ENCODE measurements around the gene EEF1A2. TPM values are rescaled to one million over a fixed set of nuclear protein-coding genes. Genes with fewer than 3 reads are reported as not detected.
"Not testable (repeated sequence)": the region's sequence is repeated elsewhere in the genome, so short reads cannot be mapped to it uniquely, and the experiment has no call there.

The EEF1A2 gene
- total RNA-seq, 1 donor from 2014 or later: 0.54 TPM

GRCh38 chr20:63517376-63518309 is 18.8 kb upstream of the EEF1A2 start:
- H3K27ac Mint-ChIP-seq: peak overlapping the region; percentile 32
- Histone ChIP-seq H3K4me2 (no peak overlapping the region), H3K9me3 (ENCODE audit: low read depth) (no peaks in the 10 kb centered on the region), H3K36me3 (no peaks in the 10 kb centered on the region), H3F3A (ENCODE audit: low read depth) (peaks cover 14% of the 10 kb centered on the region), H2AFZ (replicated peaks) (no peak overlapping the region), H3K27ac (no peak overlapping the region), H3K9ac (no peak overlapping the region), H3K27me3 (peaks cover 30% of the 10 kb centered on the region), H4K20me1 (ENCODE audit: low read depth) (peaks cover 24% of the 10 kb centered on the region), H3K4me1 (peaks cover 18% of the 10 kb centered on the region), H3K79me2 (ENCODE audit: low read depth) (peaks cover 18% of the 10 kb centered on the region), H3K4me3 (no peak overlapping the region)
- DNase-seq (ENCODE audit: low spot score): peak; percentile 1
- H3K27me3 Mint-ChIP-seq (ENCODE audit: insufficient read depth, low read depth): peaks cover 2% of the 10 kb centered on the region
- peaks cover 8% of the 10 kb centered on the region for H3K4me1 Mint-ChIP-seq
- peaks cover 4% of the 10 kb centered on the region for H3K36me3 Mint-ChIP-seq
- TF ChIP-seq EZH2 (IDR thresholded peaks at IDR 0.05): no peak
- TF ChIP-seq EZH2phosphoT487 (IDR thresholded peaks at IDR 0.05): no peak
- no peak for TF ChIP-seq CTCF (IDR thresholded peaks at IDR 0.05)
- H3K9me3 Mint-ChIP-seq: peaks cover 7% of the 10 kb centered on the region
- peak overlapping the region; percentile 87 for H3K4me3 Mint-ChIP-seq

- not testable (repeated sequence) for H3K79me2 ChIP-seq (ENCODE audit: low read depth); H3K4me1 Mint-ChIP-seq; DNase-seq (ENCODE audit: low spot score); H2AFZ ChIP-seq (replicated peaks); H3K36me3 Mint-ChIP-seq; H3K4me3 Mint-ChIP-seq; H3K4me1 ChIP-seq; H3K27me3 Mint-ChIP-seq (ENCODE audit: insufficient read depth, low read depth); H4K20me1 ChIP-seq (ENCODE audit: low read depth); H3F3A ChIP-seq (ENCODE audit: low read depth); H3K27ac ChIP-seq; H3K9ac ChIP-seq; H3K27ac Mint-ChIP-seq; H3K9me3 ChIP-seq (ENCODE audit: low read depth); H3K9me3 Mint-ChIP-seq; H3K4me2 ChIP-seq; H3K4me3 ChIP-seq; H3K36me3 ChIP-seq
- peaks cover 41% of the 10 kb centered on the region for H3K27me3 ChIP-seq
Measured at GRCh38 chr20:63514520-63514919, 15.6 kb upstream of the EEF1A2 start.

GRCh38 chr20:63513207-63513606 is 14.3 kb upstream of the EEF1A2 start:
- no peak overlapping the region for H3K4me2 ChIP-seq
- TF ChIP-seq EZH2phosphoT487 (IDR thresholded peaks at IDR 0.05) (no peak), CTCF (IDR thresholded peaks at IDR 0.05) (no peak), EZH2 (IDR thresholded peaks at IDR 0.05) (no peak)
- H3K27ac Mint-ChIP-seq: no peak overlapping the region
- H3K36me3 Mint-ChIP-seq: no peaks in the 10 kb centered on the region
- H2AFZ ChIP-seq (replicated peaks): no peak overlapping the region
- no peak overlapping the region for H3K4me3 ChIP-seq
- H3K27me3 ChIP-seq: peaks cover 28% of the 10 kb centered on the region
- peaks cover 2% of the 10 kb centered on the region for H4K20me1 ChIP-seq (ENCODE audit: low read depth)
- H3K9me3 Mint-ChIP-seq: peaks cover 14% of the 10 kb centered on the region
- no peaks in the 10 kb centered on the region for H3K79me2 ChIP-seq (ENCODE audit: low read depth)
- peaks cover 4% of the 10 kb centered on the region for H3K27me3 Mint-ChIP-seq (ENCODE audit: insufficient read depth, low read depth)
- H3K9me3 ChIP-seq (ENCODE audit: low read depth): no peaks in the 10 kb centered on the region
- H3F3A ChIP-seq (ENCODE audit: low read depth): no peaks in the 10 kb centered on the region
- DNase-seq (ENCODE audit: low spot score): no peak
- H3K36me3 ChIP-seq: no peaks in the 10 kb centered on the region
- H3K4me1 Mint-ChIP-seq: peaks cover 3% of the 10 kb centered on the region
- no peak overlapping the region for H3K9ac ChIP-seq
- H3K4me3 Mint-ChIP-seq: no peak overlapping the region
- no peaks in the 10 kb centered on the region for H3K4me1 ChIP-seq
- H3K27ac ChIP-seq: no peak overlapping the region

- H3K36me3 Mint-ChIP-seq: peaks cover 3% of the 10 kb centered on the region
- H3K9me3 Mint-ChIP-seq: peaks cover 34% of the 10 kb centered on the region
- peaks cover 12% of the 10 kb centered on the region for H3K27me3 Mint-ChIP-seq (ENCODE audit: insufficient read depth, low read depth)
- no peak for DNase-seq (ENCODE audit: low spot score)
- Histone ChIP-seq H3K4me1 (no peaks in the 10 kb centered on the region), H3K79me2 (ENCODE audit: low read depth) (no peaks in the 10 kb centered on the region), H3F3A (ENCODE audit: low read depth) (no peaks in the 10 kb centered on the region), H3K27me3 (peaks cover 40% of the 10 kb centered on the region), H3K4me2 (no peak overlapping the region), H3K9ac (no peak overlapping the region), H3K9me3 (ENCODE audit: low read depth) (no peaks in the 10 kb centered on the region), H4K20me1 (ENCODE audit: low read depth) (no peaks in the 10 kb centered on the region), H2AFZ (replicated peaks) (no peak overlapping the region), H3K36me3 (no peaks in the 10 kb centered on the region), H3K27ac (no peak overlapping the region), H3K4me3 (no peak overlapping the region)
- no peak overlapping the region for H3K27ac Mint-ChIP-seq
- no peaks in the 10 kb centered on the region for H3K4me1 Mint-ChIP-seq
- no peak overlapping the region for H3K4me3 Mint-ChIP-seq
- TF ChIP-seq EZH2phosphoT487 (IDR thresholded peaks at IDR 0.05) (no peak), CTCF (IDR thresholded peaks at IDR 0.05) (no peak), EZH2 (IDR thresholded peaks at IDR 0.05) (no peak)
Measured at GRCh38 chr20:63509088-63509564, 10.2 kb upstream of the EEF1A2 start.
